B cell (primary cell): ENCODE data around the gene NRG2. TPM values are rescaled to one million over a fixed set of nuclear protein-coding genes. Genes with fewer than 3 reads are reported as not detected.

Experiments
- ATAC-seq: fragments of 200-7000 bp; cut with Tn5 transposase; one replicate; pipeline ENCODE4 v1.10.0; 2021; ENCODE audit warnings: low read depth, mild to moderate bottlenecking, moderate number of reproducible peaks, moderate library complexity
- CTCF ChIA-PET: fragments of 350-600 bp; sonication (Branson Sonifier 250); formaldehyde crosslinking; loops from one replicate; lab custom pipeline; 2021; ENCODE audit warnings: antibody characterized with exemption, inconsistent platforms; lab: Charles Lee
- POLR2A ChIA-PET: fragments of 350-600 bp; sonication (Branson Sonifier 250); formaldehyde crosslinking; loops from one replicate; lab custom pipeline; 2021; ENCODE audit warnings: antibody characterized with exemption; lab: Charles Lee
- DNase-seq: peaks from one replicate; pipeline ENCODE4 v3.0.0; 2013
- H2AFZ ChIP-seq: 2 replicates; pipeline ENCODE4 v1.6.1; 2012; ENCODE audit warnings: mild to moderate bottlenecking, low read depth, low read length; ENCODE audit not compliant: insufficient read depth, poor library complexity, severe bottlenecking
- H3K27ac ChIP-seq, 2 donors: 1 replicate in 1 of 2; 2 replicates in 1 of 2; pipeline ENCODE4 v1.5.1; 2012 to 2013; ENCODE audit warnings: low read length in 2 of 2, mild to moderate bottlenecking in 2 of 2, moderate library complexity in 1 of 2
- H3K27me3 ChIP-seq, 4 experiments: fragments of 200-600 bp in 1 of 4; sonication (generic) in 1 of 4; replicated peaks in 1 of 4; 1 replicate in 2 of 4; 2 replicates in 2 of 4; pipeline versions ENCODE4 v1.6.1 to v1.7.0; 2013 to 2016; ENCODE audit warnings: low read length in 3 of 4, mild to moderate bottlenecking in 2 of 4, mixed read lengths in 1 of 4, moderate library complexity in 1 of 4; ENCODE audit not compliant: insufficient read depth in 4 of 4, control insufficient read depth in 3 of 4; ENCODE audit errors: control extremely low read depth in 1 of 4
- H3K36me3 ChIP-seq, 2 experiments: replicated peaks in 1 of 2; 1 replicate in 1 of 2; 2 replicates in 1 of 2; pipeline versions ENCODE4 v1.6.1 to v1.7.1; 2013; ENCODE audit warnings: low read length in 1 of 2; ENCODE audit not compliant: insufficient read depth in 2 of 2, control insufficient read depth in 1 of 2; ENCODE audit errors: control extremely low read depth in 1 of 2, extremely low read depth in 1 of 2
- H3K4me1 ChIP-seq, 2 donors: fragments of 200-600 bp in 1 of 2; sonication (generic) in 1 of 2; 1 replicate in 1 of 2; 2 replicates in 1 of 2; pipeline versions ENCODE4 v1.5.1 to v1.6.1; 2013 to 2017; ENCODE audit warnings: low read length in 2 of 2; ENCODE audit not compliant: control insufficient read depth in 2 of 2, insufficient read depth in 2 of 2
- H3K4me2 ChIP-seq: replicated peaks from 2 replicates; pipeline ENCODE3; 2012; ENCODE audit warnings: mild to moderate bottlenecking, low read depth, low read length; ENCODE audit not compliant: poor library complexity, severe bottlenecking
- H3K4me3 ChIP-seq, 5 experiments: fragments of 200-600 bp in 1 of 5; sonication (generic) in 1 of 5; 1 replicate in 3 of 5; 2 replicates in 2 of 5; pipeline versions ENCODE4 v1.5.1 to v1.7.0; 2011 to 2016; ENCODE audit warnings: low read length in 4 of 5, mild to moderate bottlenecking in 4 of 5, low read depth in 2 of 5, control low read depth in 1 of 5, moderate library complexity in 1 of 5; ENCODE audit not compliant: insufficient read depth in 1 of 5; ENCODE audit errors: control extremely low read depth in 1 of 5, extremely low read depth in 1 of 5
- H3K79me2 ChIP-seq: fragments of 200-600 bp; sonication (generic); one replicate; pipeline ENCODE4 v1.6.0; 2016; ENCODE audit warnings: low read length; ENCODE audit not compliant: control insufficient read depth, insufficient read depth
- H3K9ac ChIP-seq: fragments of 200-600 bp; sonication (generic); 2 replicates; pipeline ENCODE4 v1.6.1; 2017; ENCODE audit warnings: mild to moderate bottlenecking, low read length, moderate library complexity
- H3K9me3 ChIP-seq, 3 donors: one replicate each; pipeline versions ENCODE4 v1.6.1 to v1.7.1; 2013; ENCODE audit warnings: low read length in 2 of 3; ENCODE audit not compliant: control insufficient read depth in 2 of 3, insufficient read depth in 1 of 3; ENCODE audit errors: control extremely low read depth in 1 of 3
- H4K20me1 ChIP-seq: 2 replicates; pipeline ENCODE4 v1.6.0; 2012; ENCODE audit warnings: mild to moderate bottlenecking, low read length; ENCODE audit not compliant: insufficient read depth, control insufficient read depth, poor library complexity, severe bottlenecking
- H3K27ac Mint-ChIP-seq: one replicate; pipeline ENCODE4 v1.8.0; 2021; ENCODE audit warnings: mixed read lengths
- H3K27me3 Mint-ChIP-seq: one replicate; pipeline ENCODE4 v1.8.0; 2021; ENCODE audit warnings: mixed read lengths
- H3K4me1 Mint-ChIP-seq: one replicate; pipeline ENCODE4 v1.8.0; 2021; ENCODE audit warnings: mixed read lengths
- H3K4me3 Mint-ChIP-seq: one replicate; pipeline ENCODE4 v1.8.0; 2021; ENCODE audit warnings: mixed read lengths
- H3K9me3 Mint-ChIP-seq: one replicate; pipeline ENCODE4 v1.8.0; 2022; ENCODE audit warnings: mixed read lengths; ENCODE audit not compliant: insufficient read depth
- CTCF ChIP-seq: fragments of 200-600 bp; IDR thresholded peaks from one replicate; pipeline ENCODE4 v1.8.0; 2022; ENCODE audit warnings: antibody characterized with exemption, mild to moderate bottlenecking
- EZH2 ChIP-seq: IDR thresholded peaks from 2 replicates; pipeline ENCODE4 v1.6.1; 2012; ENCODE audit warnings: borderline replicate concordance, low read depth, mild to moderate bottlenecking, moderate library complexity, low read length; ENCODE audit not compliant: insufficient read depth, poor library complexity, severe bottlenecking
- WGBS: methylation state at CpG from one replicate; pipeline ENCODE4 v1.1.5; 2013; ENCODE audit warnings: missing lambda C conversion rate; ENCODE audit not compliant: insufficient coverage; 5-methylcytosine and 5-hydroxymethylcytosine counted together
- intact Hi-C: fragments of 100-400 bp; cut with micrococcal nuclease; formaldehyde crosslinking; loops from one replicate; pipeline ENCODE4 v1.10.0; 2022
- polyA plus RNA-seq: library from polyadenylated mRNA; depleted of rRNA; stranded (reverse); fragments of >200 nt; gene quantifications from 2 replicates; pipeline ENCODE4 v1.2.3, GENCODE V29; 2012
- total RNA-seq, 2 donors: library from RNA; stranded (reverse); fragments of 120-200 nt in 1 of 2; gene quantifications; 1 replicate in 1 of 2; 2 replicates in 1 of 2; pipeline versions ENCODE4 v1.2.3 to v1.2.4, GENCODE V29; 2013 to 2022

NRG2 gene
- total and polyA plus RNA-seq, 2 donors (not counting 1 experiment from before 2014, with no cell fraction given): 0.13 to 0.15 TPM

GRCh38 chr5:139833525-139833924 is 209.6 kb downstream of the NRG2 start:
- CTCF ChIA-PET: interaction anchor here (0.9 kb wide), 1 partner anchor 46 kb away, joined by 3 read pairs; no protein-coding TSS in a partner anchor

GRCh38 chr5:139831624-139832023 is 211.5 kb downstream of the NRG2 start:
- Histone ChIP-seq H3K9ac (no peak overlapping the region), H3K4me1 (no peaks in the 10 kb centered on the region), H3K79me2 (no peaks in the 10 kb centered on the region), H3K9me3 (no peaks in the 10 kb centered on the region), H3K27me3 (peaks cover 0 to 15% (median 1%) of the 10 kb centered on the region in 4 experiments), H3K4me3 (no peak overlapping the region), H3K4me2 (no peak overlapping the region), H3K27ac (no peak overlapping the region), H4K20me1 (no peaks in the 10 kb centered on the region), H2AFZ (no peak overlapping the region), H3K36me3 (no peaks in the 10 kb centered on the region)
- WGBS: 100% methylated on average over 2 of the region's 3 CpGs
- Mint-ChIP-seq H3K27me3 (peaks cover 52% of the 10 kb centered on the region), H3K4me3 (no peak overlapping the region), H3K4me1 (no peaks in the 10 kb centered on the region), H3K9me3 (no peaks in the 10 kb centered on the region), H3K27ac (no peak overlapping the region)
- DNase-seq (no peak), ATAC-seq (no peak)
- TF ChIP-seq CTCF: no peak
- TF ChIP-seq EZH2: no peak
- ChIA-PET POLR2A (interaction anchor here (0.6 kb wide), 1 partner anchor 573 kb away, joined by 5 read pairs; no protein-coding TSS in a partner anchor), CTCF (no interaction called here)
- intact Hi-C loops: no loop called here

More at GRCh38 chr5:139833525-139833924, 209.6 kb downstream of the NRG2 start:
- TF ChIP-seq CTCF (no peak), EZH2 (no peak)
- POLR2A ChIA-PET: no interaction called here
- peaks cover 49% of the 10 kb centered on the region for H3K27me3 Mint-ChIP-seq
- H3K9me3 Mint-ChIP-seq: no peaks in the 10 kb centered on the region
- no peaks in the 10 kb centered on the region for H3K4me1 ChIP-seq
- no peak overlapping the region for H3K9ac ChIP-seq
- H3K27ac ChIP-seq: no peak overlapping the region
- no peak overlapping the region for H3K4me3 ChIP-seq
- H4K20me1 ChIP-seq: no peaks in the 10 kb centered on the region
- WGBS: 32% methylated on average over 2 of the region's 3 CpGs
- no peak overlapping the region for H3K4me3 Mint-ChIP-seq
- no peak overlapping the region for H3K27ac Mint-ChIP-seq
- H3K36me3 ChIP-seq: no peaks in the 10 kb centered on the region
- H2AFZ ChIP-seq: no peak overlapping the region
- ATAC-seq (no peak), DNase-seq (no peak)
- no peak overlapping the region for H3K4me2 ChIP-seq
- peaks cover 0 to 18% (median 1%) of the 10 kb centered on the region in 4 experiments for H3K27me3 ChIP-seq
- H3K9me3 ChIP-seq: no peaks in the 10 kb centered on the region
- no peaks in the 10 kb centered on the region for H3K4me1 Mint-ChIP-seq
- intact Hi-C loops: no loop called here
- H3K79me2 ChIP-seq: no peaks in the 10 kb centered on the region
